Measurements from ENCODE around the gene AGTRAP.

The AGTRAP gene

GRCh38 chr1:11782127-11782708 lies 46.3 kb downstream of the AGTRAP start:
- no peak for TF ChIP-seq CTCF (IDR thresholded peaks at IDR 0.05)
- Histone ChIP-seq H3K4me1 (peaks cover 0 to 23% (median 18%) of the 10 kb centered on the region in 4 donors), H3K27ac (no peak overlapping the region), H3K9me3 (no peaks in the 10 kb centered on the region), H3K27me3 (no peaks in the 10 kb centered on the region), H3K4me3 (no peak overlapping the region), H3K36me3 (no peaks in the 10 kb centered on the region)
- intact Hi-C loops (cut with DNase I; ENCODE audit: low total_unique reads): no loop called here
- DNase-seq: no peak

GRCh38 chr1:11783556-11783955 lies 47.6 kb downstream of the AGTRAP start:
- peaks cover 6 to 37% (median 32%) of the 10 kb centered on the region in 4 donors for H3K4me1 ChIP-seq
- H3K27ac ChIP-seq: no peak overlapping the region
- no peak for DNase-seq
- H3K4me3 ChIP-seq: no peak overlapping the region
- no peaks in the 10 kb centered on the region for H3K27me3 ChIP-seq
- H3K36me3 ChIP-seq: no peaks in the 10 kb centered on the region
- intact Hi-C loops (cut with DNase I; ENCODE audit: low total_unique reads): no loop called here
- no peaks in the 10 kb centered on the region for H3K9me3 ChIP-seq
- TF ChIP-seq CTCF (IDR thresholded peaks at IDR 0.05): no peak

GRCh38 chr1:11784256-11784992 lies 48.5 kb downstream of the AGTRAP start:
- H3K36me3 ChIP-seq: no peaks in the 10 kb centered on the region
- DNase-seq: no peak
- H3K9me3 ChIP-seq: no peaks in the 10 kb centered on the region
- H3K27ac ChIP-seq: peak overlapping the region; percentile 43 to 47
- intact Hi-C loops (cut with DNase I; ENCODE audit: low total_unique reads): no loop called here
- H3K4me3 ChIP-seq: peak overlapping the region in 1 of 2 donors; percentile 47
- no peak for TF ChIP-seq CTCF (IDR thresholded peaks at IDR 0.05)
- H3K4me1 ChIP-seq: peaks cover 6 to 45% (median 40%) of the 10 kb centered on the region in 4 donors
- H3K27me3 ChIP-seq: no peaks in the 10 kb centered on the region

- peak; percentile 56 to 82 for DNase-seq
- Histone ChIP-seq H3K36me3 (peaks cover 0 to 7% (median 0%) of the 10 kb centered on the region in 3 donors), H3K27ac (peak overlapping the region; percentile 43 to 47), H3K9me3 (no peaks in the 10 kb centered on the region), H3K4me3 (peak overlapping the region; percentile 20 to 47), H3K27me3 (no peaks in the 10 kb centered on the region), H3K4me1 (peaks cover 9 to 53% (median 48%) of the 10 kb centered on the region in 4 donors)
- intact Hi-C loops (cut with DNase I; ENCODE audit: low total_unique reads): loop anchor here (5.0 kb wide), 1 partner anchor 122 kb away; no protein-coding TSS in a partner anchor
- peak; percentile 78 for TF ChIP-seq CTCF (IDR thresholded peaks at IDR 0.05)
Observed at GRCh38 chr1:11784993-11785769, 49.2 kb downstream of the AGTRAP start.

GRCh38 chr1:11786168-11786567 lies 50.2 kb downstream of the AGTRAP start:
- intact Hi-C loops (cut with DNase I; ENCODE audit: low total_unique reads): loop anchor here (5.0 kb wide), 1 partner anchor 121 kb away; no protein-coding TSS in a partner anchor

More at GRCh38 chr1:11786168-11786567, 50.2 kb downstream of the AGTRAP start:
- no peak for TF ChIP-seq CTCF (IDR thresholded peaks at IDR 0.05)
- Histone ChIP-seq H3K4me3 (no peak overlapping the region), H3K4me1 (peaks cover 12 to 61% (median 55%) of the 10 kb centered on the region in 4 donors), H3K27me3 (no peaks in the 10 kb centered on the region), H3K27ac (no peak overlapping the region), H3K36me3 (peaks cover 0 to 11% (median 0%) of the 10 kb centered on the region in 3 donors), H3K9me3 (no peaks in the 10 kb centered on the region)
- no peak for DNase-seq

Data from tibial artery (tissue), 4 donors.